Measurements from ENCODE around the gene SZRD1.

DNA sequence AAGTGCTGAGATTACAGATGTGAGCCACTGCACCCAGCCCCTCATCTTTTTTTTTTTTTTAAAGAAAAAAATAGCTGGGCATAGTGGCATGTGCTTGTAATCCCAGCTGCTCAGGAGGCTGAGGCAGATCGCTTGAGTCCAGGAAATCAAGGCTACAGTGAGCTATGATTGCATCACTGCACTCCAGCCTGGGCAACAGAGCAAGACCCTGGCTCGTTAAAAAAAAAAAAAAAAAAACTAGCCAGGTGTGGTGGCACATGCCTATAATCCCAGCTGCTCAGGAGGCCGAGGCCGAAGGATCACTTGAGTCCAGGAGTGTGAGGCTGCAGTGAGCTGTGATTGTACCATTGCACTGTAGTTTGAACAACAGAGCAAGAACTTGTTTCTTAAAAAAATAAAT, 13.8 kb downstream of the SZRD1 start:
- no peak for TF ChIP-seq CTCF (IDR thresholded peaks at IDR 0.05)
- no peak for TF ChIP-seq POLR2A (IDR thresholded peaks at IDR 0.05)
- no peak for TF ChIP-seq POLR2AphosphoS5 (IDR thresholded peaks at IDR 0.05)

All from breast epithelium (tissue), 3 donors.